Osteocyte (in vitro differentiated cells): ENCODE measurements around the gene KIN. TPM values are rescaled to one million over a fixed set of nuclear protein-coding genes. Genes with fewer than 3 reads are reported as not detected.
"Not testable (repeated sequence)": the region's sequence is repeated elsewhere in the genome, so short reads cannot be mapped to it uniquely, and the experiment has no call there.

ENCODE experiments used
- DNase-seq: peaks from one replicate; pipeline ENCODE4 v3.0.0; 2021; ENCODE audit warnings: mixed read lengths; ENCODE audit not compliant: unreplicated experiment; ENCODE audit errors: extremely low spot score
- H3K27ac Mint-ChIP-seq: one replicate; pipeline ENCODE4 v1.8.0; 2021; ENCODE audit warnings: mild to moderate bottlenecking, mixed read lengths; ENCODE audit not compliant: unreplicated experiment
- H3K27me3 Mint-ChIP-seq: one replicate; pipeline ENCODE4 v1.8.0; 2021; ENCODE audit warnings: mixed read lengths; ENCODE audit not compliant: unreplicated experiment
- H3K36me3 Mint-ChIP-seq: one replicate; pipeline ENCODE4 v1.8.0; 2021; ENCODE audit warnings: mixed read lengths; ENCODE audit not compliant: unreplicated experiment
- H3K4me1 Mint-ChIP-seq: one replicate; pipeline ENCODE4 v1.8.0; 2021; ENCODE audit warnings: mixed read lengths; ENCODE audit not compliant: unreplicated experiment
- H3K4me3 Mint-ChIP-seq: one replicate; pipeline ENCODE4 v1.8.0; 2021; ENCODE audit warnings: mild to moderate bottlenecking, moderate library complexity, mixed read lengths; ENCODE audit not compliant: unreplicated experiment
- H3K9me3 Mint-ChIP-seq: one replicate; pipeline ENCODE4 v1.8.0; 2021; ENCODE audit warnings: mixed read lengths; ENCODE audit not compliant: unreplicated experiment
- CTCF ChIP-seq: fragments of 200-600 bp; sonication (generic); IDR thresholded peaks from 2 replicates; pipeline ENCODE4 v1.5.0; 2021; ENCODE audit warnings: antibody characterized with exemption, mild to moderate bottlenecking, moderate library complexity
- total RNA-seq: library from RNA; stranded (reverse); gene quantifications from 2 replicates; pipeline ENCODE4 v1.2.1, GENCODE V29; 2021

Gene KIN
- total RNA-seq, 1 donor from 2014 or later, result 10.9 TPM

DNA sequence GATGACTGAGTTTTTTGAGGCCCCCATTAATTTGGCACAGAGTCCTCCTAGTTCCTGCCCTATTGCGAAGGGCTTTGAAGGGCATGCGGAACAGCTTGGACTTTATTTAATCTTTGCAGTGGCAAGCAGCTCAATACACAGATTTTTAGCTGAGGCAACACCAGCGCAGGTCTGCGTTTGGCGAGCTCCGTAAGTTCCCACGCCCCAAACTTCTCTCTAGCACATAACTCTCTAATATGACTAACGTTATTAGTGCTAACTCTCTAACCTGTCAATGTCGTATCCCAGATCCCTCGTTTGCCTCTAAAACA, 30.1 kb upstream of the KIN start:
- Mint-ChIP-seq H3K4me3 (peak overlapping the region; percentile 95), H3K27me3 (peaks cover 20% of the 10 kb centered on the region), H3K27ac (peak overlapping the region; percentile 77), H3K36me3 (no peaks in the 10 kb centered on the region), H3K9me3 (no peaks in the 10 kb centered on the region), H3K4me1 (peaks cover 19% of the 10 kb centered on the region)
- no peak for DNase-seq
- no peak for TF ChIP-seq CTCF

GRCh38 chr10:7817576-7817975, 29.8 kb upstream of the KIN start:
- DNase-seq, result no peak
- peaks cover 19% of the 10 kb centered on the region for H3K4me1 Mint-ChIP-seq
- peak overlapping the region; percentile 95 for H3K4me3 Mint-ChIP-seq
- no peak overlapping the region for H3K27ac Mint-ChIP-seq
- H3K9me3 Mint-ChIP-seq, result no peaks in the 10 kb centered on the region
- no peak for TF ChIP-seq CTCF
- H3K27me3 Mint-ChIP-seq, result peaks cover 20% of the 10 kb centered on the region
- H3K36me3 Mint-ChIP-seq, result no peaks in the 10 kb centered on the region

DNA sequence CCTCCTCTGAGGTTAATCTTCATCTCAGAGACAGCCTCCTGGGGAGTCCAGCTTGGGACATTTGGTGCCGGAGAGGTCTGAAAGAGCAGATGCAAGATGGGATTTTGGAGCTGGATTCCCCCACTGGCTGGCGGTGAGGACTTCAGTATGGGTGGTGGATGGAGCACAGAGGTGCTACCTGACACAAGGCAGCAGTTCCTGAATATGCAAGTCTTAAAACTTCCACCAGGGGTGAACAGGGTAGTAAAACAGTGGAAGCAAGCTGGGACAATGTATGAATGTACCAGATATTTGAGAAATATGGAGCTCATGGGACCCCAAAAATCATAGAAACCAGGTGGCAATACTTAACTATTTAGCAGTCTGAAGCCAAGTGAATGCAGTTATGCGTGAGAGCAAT, 25.7 kb upstream of the KIN start:
- no peak overlapping the region for H3K4me3 Mint-ChIP-seq
- no peaks in the 10 kb centered on the region for H3K9me3 Mint-ChIP-seq
- H3K36me3 Mint-ChIP-seq, result peaks cover 7% of the 10 kb centered on the region
- no peak for TF ChIP-seq CTCF
- no peak for DNase-seq
- peaks cover 6% of the 10 kb centered on the region for H3K4me1 Mint-ChIP-seq
- peaks cover 20% of the 10 kb centered on the region for H3K27me3 Mint-ChIP-seq
- H3K27ac Mint-ChIP-seq, result no peak overlapping the region

DNA sequence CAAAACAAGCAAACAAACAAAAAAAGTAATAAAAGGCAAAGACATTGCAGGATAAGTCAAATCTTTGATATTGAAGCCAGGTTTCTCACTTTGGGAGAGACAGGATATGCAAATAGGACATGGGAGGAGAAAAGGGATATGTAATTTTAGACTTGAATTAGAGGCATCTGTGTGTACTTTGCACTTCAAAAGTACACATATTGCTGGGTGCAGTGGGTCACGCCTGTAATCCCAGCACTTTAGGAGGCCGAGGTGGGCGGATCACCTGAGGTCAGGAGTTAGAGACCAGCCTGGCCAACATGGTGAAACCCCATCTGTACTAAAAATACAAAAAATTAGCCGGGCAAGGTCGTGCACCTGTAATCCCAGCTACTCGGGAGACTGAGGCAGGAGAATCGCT, 23.9 kb upstream of the KIN start:
- H3K4me1 Mint-ChIP-seq, DNase-seq, H3K9me3 Mint-ChIP-seq, H3K4me3 Mint-ChIP-seq, H3K27ac Mint-ChIP-seq: not testable (repeated sequence)
- H3K36me3 Mint-ChIP-seq, result peaks cover 15% of the 10 kb centered on the region
- peaks cover 12% of the 10 kb centered on the region for H3K27me3 Mint-ChIP-seq

DNA sequence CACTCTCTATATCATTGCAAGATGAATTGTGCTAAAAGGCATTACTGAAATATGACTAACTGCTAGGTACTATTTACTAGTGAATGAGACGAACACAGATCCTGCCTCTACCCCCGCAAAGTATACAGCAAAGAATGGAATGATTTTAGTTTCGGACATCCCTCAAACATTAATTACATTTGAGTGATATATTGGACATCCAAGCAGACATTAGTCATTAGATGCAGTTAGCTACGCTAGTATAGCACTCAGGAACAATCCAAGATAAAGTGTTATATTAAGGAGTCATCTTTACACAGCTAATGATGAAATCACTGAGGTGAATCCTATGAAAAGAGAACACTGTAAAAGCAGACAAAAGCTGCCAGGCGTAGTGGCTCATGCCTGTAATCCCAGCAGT, 23.2 kb upstream of the KIN start:
- Mint-ChIP-seq H3K4me1 (no peaks in the 10 kb centered on the region), H3K27ac (no peak overlapping the region), H3K4me3 (no peak overlapping the region), H3K9me3 (no peaks in the 10 kb centered on the region), H3K36me3 (peaks cover 17% of the 10 kb centered on the region), H3K27me3 (peaks cover 7% of the 10 kb centered on the region)
- DNase-seq, result no peak
- no peak for TF ChIP-seq CTCF

DNA sequence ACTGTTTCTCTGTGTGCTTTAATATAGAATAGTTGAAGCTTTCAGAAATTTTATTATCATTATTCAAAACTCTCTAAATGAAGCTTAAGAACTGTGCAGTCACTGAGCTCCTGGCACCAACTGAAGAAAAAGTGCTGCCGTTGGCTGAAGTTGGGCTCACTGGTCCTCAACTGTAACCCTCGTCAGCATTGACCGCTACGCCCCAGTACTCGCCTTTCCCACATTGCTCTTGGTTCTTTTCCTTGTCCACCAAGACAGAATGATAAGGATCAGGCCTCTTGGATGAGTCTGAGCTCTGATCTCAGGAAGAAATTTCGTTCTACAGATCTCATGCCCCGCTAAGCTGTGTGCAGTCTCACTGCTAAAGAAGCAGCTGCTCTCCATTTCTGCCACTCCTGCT, 22.6 kb upstream of the KIN start:
- no peaks in the 10 kb centered on the region for H3K9me3 Mint-ChIP-seq
- DNase-seq, result no peak
- H3K36me3 Mint-ChIP-seq, result peaks cover 17% of the 10 kb centered on the region
- H3K27me3 Mint-ChIP-seq, result peaks cover 7% of the 10 kb centered on the region
- TF ChIP-seq CTCF, result no peak
- no peak overlapping the region for H3K27ac Mint-ChIP-seq
- H3K4me3 Mint-ChIP-seq, result no peak overlapping the region
- H3K4me1 Mint-ChIP-seq, result no peaks in the 10 kb centered on the region
